Uterus (tissue), 4 donors: Measurements from ENCODE around the gene RHBDD3. TPM values are rescaled to one million over a fixed set of nuclear protein-coding genes. Genes with fewer than 3 reads are reported as not detected.

Experiments
- DNase-seq, 2 donors: peaks; one replicate each; pipeline ENCODE4 v3.0.0-alpha.2; 2019 to 2020
- H3K27ac ChIP-seq, 2 donors: fragments of 200-600 bp; sonication (generic); 1 replicate in 1 of 2; 2 replicates in 1 of 2; pipeline ENCODE4 v1.5.1; 2016 to 2018
- H3K27me3 ChIP-seq, 2 donors: fragments of 200-600 bp; sonication (generic); one replicate each; pipeline ENCODE4 v1.5.1; 2018 to 2019; ENCODE audit warnings: control low read depth in 1 of 2
- H3K36me3 ChIP-seq, 2 donors: fragments of 200-600 bp; sonication (generic); one replicate each; pipeline ENCODE4 v1.5.1; 2019; ENCODE audit warnings: control low read depth in 1 of 2
- H3K4me1 ChIP-seq, 2 donors: fragments of 200-600 bp; sonication (generic); one replicate each; pipeline ENCODE4 v1.5.1; 2018 to 2019; ENCODE audit warnings: control low read depth in 1 of 2
- H3K4me3 ChIP-seq, 2 donors: fragments of 200-600 bp; sonication (generic); 1 replicate in 1 of 2; 2 replicates in 1 of 2; pipeline ENCODE4 v1.5.1; 2018 to 2019; ENCODE audit warnings: mild to moderate bottlenecking in 1 of 2
- H3K9me3 ChIP-seq, 2 donors: fragments of 200-600 bp; sonication (generic); one replicate each; pipeline ENCODE4 v1.5.1; 2019; ENCODE audit warnings: control low read depth in 1 of 2
- POLR2A ChIP-seq, 2 donors: fragments of 450-650 bp; IDR thresholded peaks; one replicate each; pipeline ENCODE4 v1.6.1; 2016; ENCODE audit warnings: antibody characterized with exemption in 2 of 2, mild to moderate bottlenecking in 1 of 2, moderate library complexity in 1 of 2
- intact Hi-C: fragments of 100-400 bp; cut with DNase I; formaldehyde crosslinking; loops from one replicate; pipeline ENCODE4 v1.15.1; 2023; ENCODE audit warnings: low total_unique reads
- total RNA-seq, 4 donors: library from RNA; depleted of rRNA in 3 of 4; stranded (reverse); fragments of >200 nt in 3 of 4; gene quantifications; one replicate each; pipeline versions ENCODE4 v1.1.0 to v1.2.4, GENCODE V29; 2014 to 2023
- TF ChIP-seq, protein P1 (sequence below), 4 experiments: fragments of 200-600 bp in 2 of 4; fragments of 450-650 bp in 2 of 4; sonication (generic) in 2 of 4; IDR thresholded peaks; one replicate each; pipeline ENCODE4 v1.5.1; 2016 to 2019; ENCODE audit warnings: antibody characterized with exemption in 4 of 4, mild to moderate bottlenecking in 2 of 4, moderate library complexity in 1 of 4
- donor health status: DM: yes; HTN: yes; CAD: no.

The RHBDD3 gene
- total RNA-seq, 4 donors from 2014 or later, result 6.5 to 46.6 (median 26.1) TPM

DNA sequence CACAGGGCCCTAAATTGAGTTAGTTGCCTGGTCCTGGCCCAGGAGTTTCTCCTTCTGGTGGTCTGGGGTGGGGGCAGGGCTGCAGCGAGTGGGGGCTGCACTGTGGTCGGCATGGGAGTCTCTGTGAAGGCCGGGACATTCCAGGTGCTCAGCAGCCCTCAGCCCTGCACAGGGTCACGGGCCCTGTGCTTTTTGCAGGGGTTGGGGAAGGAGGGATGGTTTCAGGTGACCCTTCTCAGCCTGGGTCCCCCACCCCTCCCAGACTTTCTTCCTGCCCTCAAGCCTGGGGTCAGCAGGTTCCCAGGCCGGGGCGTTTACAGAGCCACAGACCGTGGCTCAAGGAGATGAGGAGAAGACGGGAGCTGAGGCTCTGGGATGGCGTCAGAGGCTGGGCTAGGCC is 54.3 kb downstream of the RHBDD3 start:
- H3K9me3 ChIP-seq, result no peaks in the 10 kb centered on the region
- no peaks in the 10 kb centered on the region for H3K4me1 ChIP-seq
- H3K4me3 ChIP-seq, result no peak overlapping the region
- TF ChIP-seq, protein P1, sequence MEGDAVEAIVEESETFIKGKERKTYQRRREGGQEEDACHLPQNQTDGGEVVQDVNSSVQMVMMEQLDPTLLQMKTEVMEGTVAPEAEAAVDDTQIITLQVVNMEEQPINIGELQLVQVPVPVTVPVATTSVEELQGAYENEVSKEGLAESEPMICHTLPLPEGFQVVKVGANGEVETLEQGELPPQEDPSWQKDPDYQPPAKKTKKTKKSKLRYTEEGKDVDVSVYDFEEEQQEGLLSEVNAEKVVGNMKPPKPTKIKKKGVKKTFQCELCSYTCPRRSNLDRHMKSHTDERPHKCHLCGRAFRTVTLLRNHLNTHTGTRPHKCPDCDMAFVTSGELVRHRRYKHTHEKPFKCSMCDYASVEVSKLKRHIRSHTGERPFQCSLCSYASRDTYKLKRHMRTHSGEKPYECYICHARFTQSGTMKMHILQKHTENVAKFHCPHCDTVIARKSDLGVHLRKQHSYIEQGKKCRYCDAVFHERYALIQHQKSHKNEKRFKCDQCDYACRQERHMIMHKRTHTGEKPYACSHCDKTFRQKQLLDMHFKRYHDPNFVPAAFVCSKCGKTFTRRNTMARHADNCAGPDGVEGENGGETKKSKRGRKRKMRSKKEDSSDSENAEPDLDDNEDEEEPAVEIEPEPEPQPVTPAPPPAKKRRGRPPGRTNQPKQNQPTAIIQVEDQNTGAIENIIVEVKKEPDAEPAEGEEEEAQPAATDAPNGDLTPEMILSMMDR (IDR thresholded peaks at IDR 0.05), result no peak
- no peak for TF ChIP-seq POLR2A (IDR thresholded peaks at IDR 0.05)
- intact Hi-C loops, result no loop called here
- no peaks in the 10 kb centered on the region for H3K27me3 ChIP-seq
- H3K36me3 ChIP-seq, result no peaks in the 10 kb centered on the region
- H3K27ac ChIP-seq, result no peak overlapping the region
- no peak for DNase-seq

DNA sequence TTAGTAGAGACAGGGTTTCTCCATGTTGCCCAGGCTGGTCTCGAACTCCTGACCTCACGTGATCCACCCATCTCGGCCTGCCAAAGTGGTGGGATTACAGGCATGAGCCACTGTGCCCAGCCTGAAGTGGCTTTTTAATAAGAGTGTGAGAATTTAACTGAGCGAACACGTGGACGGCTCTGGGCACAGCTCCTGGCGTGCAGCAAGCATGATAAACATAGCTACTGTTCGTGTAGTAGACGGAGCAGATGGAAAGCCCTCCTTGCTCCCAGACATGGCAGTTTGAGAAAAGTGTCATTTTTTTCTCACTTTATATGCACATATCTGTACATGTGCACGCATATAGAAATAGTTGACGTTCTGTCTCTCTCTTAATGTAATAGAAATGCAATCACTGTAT is 55.0 kb downstream of the RHBDD3 start:
- Histone ChIP-seq H3K27me3 (no peaks in the 10 kb centered on the region), H3K4me1 (no peaks in the 10 kb centered on the region), H3K9me3 (no peaks in the 10 kb centered on the region), H3K4me3 (no peak overlapping the region), H3K27ac (no peak overlapping the region), H3K36me3 (no peaks in the 10 kb centered on the region)
- no peak for DNase-seq
- intact Hi-C loops, result no loop called here
- TF ChIP-seq, protein P1 (IDR thresholded peaks at IDR 0.05), result no peak
- TF ChIP-seq POLR2A (IDR thresholded peaks at IDR 0.05), result no peak

DNA sequence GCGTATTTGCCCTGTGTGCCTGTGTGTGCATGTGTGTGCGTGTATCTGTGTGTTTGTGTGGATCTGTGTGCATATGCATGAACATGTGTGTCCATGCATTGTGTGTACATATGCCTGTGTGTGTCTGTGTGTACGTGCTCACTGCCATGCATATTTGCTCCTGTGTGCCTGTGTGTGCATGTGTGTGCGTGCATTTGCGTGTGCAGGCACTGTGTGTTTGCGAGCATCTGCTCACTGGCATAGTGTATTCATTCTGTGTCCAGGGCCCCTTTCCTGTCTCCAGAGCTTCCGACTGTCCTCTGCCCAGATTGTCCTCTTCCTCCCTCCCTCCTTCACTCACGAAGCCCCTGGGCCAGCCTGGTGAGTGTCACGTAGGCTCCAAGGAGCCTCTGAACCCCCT is 56.3 kb downstream of the RHBDD3 start:
- TF ChIP-seq, protein P1 (IDR thresholded peaks at IDR 0.05), result no peak
- no peaks in the 10 kb centered on the region for H3K27me3 ChIP-seq
- no peak overlapping the region for H3K4me3 ChIP-seq
- no peak overlapping the region for H3K27ac ChIP-seq
- no peak for DNase-seq
- H3K36me3 ChIP-seq, result no peaks in the 10 kb centered on the region
- peaks cover 0 to 2% of the 10 kb centered on the region in 2 donors for H3K4me1 ChIP-seq
- no peaks in the 10 kb centered on the region for H3K9me3 ChIP-seq
- intact Hi-C loops, result no loop called here

DNA sequence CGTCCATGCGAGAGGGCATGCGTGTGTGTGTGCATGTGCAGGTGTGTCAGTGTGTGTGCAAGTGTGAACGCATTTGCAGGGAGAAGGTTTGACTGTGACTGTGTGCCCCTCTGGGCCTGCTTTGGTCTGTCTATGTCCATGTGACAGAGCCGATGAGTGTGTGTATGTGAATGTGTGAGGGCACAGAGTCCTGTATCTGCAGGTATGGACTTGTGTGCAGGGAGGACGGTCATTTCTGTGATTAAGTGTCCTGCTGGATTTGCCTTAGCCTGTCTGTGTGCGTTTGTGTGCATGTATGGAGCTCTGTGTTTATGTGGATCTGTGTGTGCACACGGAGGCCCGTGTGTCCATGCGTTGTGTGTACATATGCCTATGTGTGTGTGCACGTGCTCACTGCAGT is 56.7 kb downstream of the RHBDD3 start:
- peaks cover 0 to 5% of the 10 kb centered on the region in 2 donors for H3K4me1 ChIP-seq
- no peaks in the 10 kb centered on the region for H3K36me3 ChIP-seq
- no peak overlapping the region for H3K4me3 ChIP-seq
- intact Hi-C loops, result no loop called here
- H3K27ac ChIP-seq, result no peak overlapping the region
- H3K27me3 ChIP-seq, result no peaks in the 10 kb centered on the region
- no peak for DNase-seq
- TF ChIP-seq, protein P1 (IDR thresholded peaks at IDR 0.05), result no peak
- H3K9me3 ChIP-seq, result no peaks in the 10 kb centered on the region

Other genes with a start within 250 kb of the RHBDD3 start
- gene C22orf31, start 206.2 kb downstream of the RHBDD3 start, total RNA-seq, result not detected
- 10 to 100 TPM in 3 of 4 donors, 1 to 10 TPM in 1; 5.9 to 25.1 (median 10.2) TPM for gene KREMEN1, start 194.9 kb downstream of the RHBDD3 start, total RNA-seq
- gene EMID1, start 62.1 kb downstream of the RHBDD3 start, total RNA-seq, result 10 to 100 TPM in 2 of 4 donors, 1 to 10 TPM in 1, under 1 TPM in 1; under 0.01 to 30.0 (median 10.2) TPM
- 100 to 1,000 TPM; 120 to 221 (median 137) TPM for gene EWSR1, start 287 bp upstream of the RHBDD3 start, total RNA-seq
- 10 to 100 TPM in 2 of 4 donors, 1 to 10 TPM in 2; 2.4 to 29.6 (median 11.9) TPM for gene GAS2L1, start 38.7 kb upstream of the RHBDD3 start, total RNA-seq
- gene RASL10A, start 47.7 kb upstream of the RHBDD3 start, total RNA-seq, result 1 to 10 TPM in 1 of 4 donors, under 1 TPM in 2, not detected in 1; 0.35 to 3.2 (median 0.79) TPM
- 10 to 100 TPM; 32.3 to 49.6 (median 36.6) TPM for gene AP1B1, start 120.6 kb upstream of the RHBDD3 start, total RNA-seq
- not detected for gene RFPL1, start 170.6 kb upstream of the RHBDD3 start, total RNA-seq
- gene NEFH, start 212.2 kb upstream of the RHBDD3 start, total RNA-seq, result 1 to 10 TPM in 1 of 4 donors, under 1 TPM in 1, not detected in 2; 0.46 to 1.9 TPM